ENCODE measurements around the gene DNLZ.

The DNLZ gene

DNA sequence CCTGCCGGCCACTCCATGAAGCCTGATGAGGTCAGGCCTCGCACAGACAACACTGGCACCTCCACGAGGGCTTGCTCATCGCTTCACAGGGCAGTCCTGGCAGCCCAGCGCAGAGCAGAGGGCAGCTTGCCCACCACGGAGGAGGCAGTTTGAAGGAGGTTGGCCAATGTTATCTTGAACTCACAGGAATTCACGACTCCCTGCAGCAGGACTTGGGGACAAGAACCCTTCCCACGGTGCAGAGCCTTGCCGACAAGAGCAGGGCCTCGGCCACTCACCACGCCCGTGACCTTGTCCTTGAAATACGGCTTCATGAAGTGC, 31.4 kb upstream of the DNLZ start:
- in situ Hi-C loops (cut with MboI; ENCODE audit: low sequenced_read_pairs, unreplicated experiment): no loop called here
- TF ChIP-seq, protein P1, sequence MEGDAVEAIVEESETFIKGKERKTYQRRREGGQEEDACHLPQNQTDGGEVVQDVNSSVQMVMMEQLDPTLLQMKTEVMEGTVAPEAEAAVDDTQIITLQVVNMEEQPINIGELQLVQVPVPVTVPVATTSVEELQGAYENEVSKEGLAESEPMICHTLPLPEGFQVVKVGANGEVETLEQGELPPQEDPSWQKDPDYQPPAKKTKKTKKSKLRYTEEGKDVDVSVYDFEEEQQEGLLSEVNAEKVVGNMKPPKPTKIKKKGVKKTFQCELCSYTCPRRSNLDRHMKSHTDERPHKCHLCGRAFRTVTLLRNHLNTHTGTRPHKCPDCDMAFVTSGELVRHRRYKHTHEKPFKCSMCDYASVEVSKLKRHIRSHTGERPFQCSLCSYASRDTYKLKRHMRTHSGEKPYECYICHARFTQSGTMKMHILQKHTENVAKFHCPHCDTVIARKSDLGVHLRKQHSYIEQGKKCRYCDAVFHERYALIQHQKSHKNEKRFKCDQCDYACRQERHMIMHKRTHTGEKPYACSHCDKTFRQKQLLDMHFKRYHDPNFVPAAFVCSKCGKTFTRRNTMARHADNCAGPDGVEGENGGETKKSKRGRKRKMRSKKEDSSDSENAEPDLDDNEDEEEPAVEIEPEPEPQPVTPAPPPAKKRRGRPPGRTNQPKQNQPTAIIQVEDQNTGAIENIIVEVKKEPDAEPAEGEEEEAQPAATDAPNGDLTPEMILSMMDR (IDR thresholded peaks at IDR 0.05; ENCODE audit: borderline replicate concordance, control extremely low read depth, extremely low read depth, insufficient read depth, missing control alignments): no peak
- no peak for DNase-seq (ENCODE audit: low spot score)

DNA sequence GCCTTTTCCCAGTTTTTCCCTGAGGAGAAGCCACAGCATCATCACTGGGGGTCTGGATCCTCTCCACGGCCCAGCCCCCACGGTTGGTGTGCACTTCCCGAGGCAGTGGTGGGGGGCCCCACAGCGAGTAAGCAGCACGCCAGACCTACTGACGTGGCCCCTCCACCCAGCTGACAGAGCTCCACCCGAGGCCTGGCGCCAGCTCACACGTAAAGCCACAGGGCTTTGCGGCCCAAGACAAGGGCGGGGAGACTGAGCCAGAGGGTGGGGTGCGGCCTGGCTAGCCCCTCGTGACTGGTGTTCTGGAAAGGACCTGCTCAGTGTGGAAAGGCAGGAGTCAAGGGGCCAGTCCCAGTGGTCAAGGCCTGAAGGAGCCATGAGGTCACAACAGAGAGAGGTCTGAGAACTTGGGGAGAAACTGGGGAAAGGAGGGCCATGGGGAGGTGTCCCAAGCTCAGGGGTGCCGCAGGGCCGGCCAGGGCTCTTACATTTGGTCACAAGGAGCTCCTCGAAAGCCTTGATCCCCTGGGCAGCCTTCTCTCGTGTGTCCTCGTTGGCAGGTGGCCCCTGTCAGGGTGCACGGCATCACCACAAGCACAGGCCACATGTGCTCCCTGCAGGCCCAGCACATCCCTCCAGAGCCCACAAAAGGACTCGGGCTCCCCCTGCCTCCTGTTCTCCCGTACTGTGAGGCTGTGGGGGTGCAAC, 30.9 kb upstream of the DNLZ start:
- TF ChIP-seq, protein P1 (IDR thresholded peaks at IDR 0.05; ENCODE audit: borderline replicate concordance, control extremely low read depth, extremely low read depth, insufficient read depth, missing control alignments): no peak
- in situ Hi-C loops (cut with MboI; ENCODE audit: low sequenced_read_pairs, unreplicated experiment): no loop called here
- no peak for DNase-seq (ENCODE audit: low spot score)

DNA sequence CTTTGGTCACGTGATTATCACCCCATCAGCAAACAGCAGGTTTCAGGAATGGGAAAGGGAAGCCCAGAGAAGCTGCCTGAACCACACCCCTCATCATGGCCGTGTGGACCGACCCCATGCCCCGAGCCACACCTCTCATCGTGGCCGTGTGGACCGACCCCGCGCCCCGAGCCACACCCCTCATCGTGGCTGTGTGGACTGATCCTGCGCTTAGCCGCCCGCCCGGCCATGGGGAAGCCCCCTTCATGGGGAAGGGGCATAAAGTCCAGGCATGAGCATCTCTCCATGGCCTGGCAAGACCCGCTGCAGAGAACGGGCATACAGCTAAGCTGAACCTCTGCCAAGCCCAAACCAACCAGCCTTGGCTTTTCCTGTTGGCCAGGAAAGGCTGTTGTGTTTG, 30.0 kb upstream of the DNLZ start:
- in situ Hi-C loops (cut with MboI; ENCODE audit: low sequenced_read_pairs, unreplicated experiment): no loop called here
- no peak for DNase-seq (ENCODE audit: low spot score)
- TF ChIP-seq, protein P1 (IDR thresholded peaks at IDR 0.05; ENCODE audit: borderline replicate concordance, control extremely low read depth, extremely low read depth, insufficient read depth, missing control alignments): no peak

DNA sequence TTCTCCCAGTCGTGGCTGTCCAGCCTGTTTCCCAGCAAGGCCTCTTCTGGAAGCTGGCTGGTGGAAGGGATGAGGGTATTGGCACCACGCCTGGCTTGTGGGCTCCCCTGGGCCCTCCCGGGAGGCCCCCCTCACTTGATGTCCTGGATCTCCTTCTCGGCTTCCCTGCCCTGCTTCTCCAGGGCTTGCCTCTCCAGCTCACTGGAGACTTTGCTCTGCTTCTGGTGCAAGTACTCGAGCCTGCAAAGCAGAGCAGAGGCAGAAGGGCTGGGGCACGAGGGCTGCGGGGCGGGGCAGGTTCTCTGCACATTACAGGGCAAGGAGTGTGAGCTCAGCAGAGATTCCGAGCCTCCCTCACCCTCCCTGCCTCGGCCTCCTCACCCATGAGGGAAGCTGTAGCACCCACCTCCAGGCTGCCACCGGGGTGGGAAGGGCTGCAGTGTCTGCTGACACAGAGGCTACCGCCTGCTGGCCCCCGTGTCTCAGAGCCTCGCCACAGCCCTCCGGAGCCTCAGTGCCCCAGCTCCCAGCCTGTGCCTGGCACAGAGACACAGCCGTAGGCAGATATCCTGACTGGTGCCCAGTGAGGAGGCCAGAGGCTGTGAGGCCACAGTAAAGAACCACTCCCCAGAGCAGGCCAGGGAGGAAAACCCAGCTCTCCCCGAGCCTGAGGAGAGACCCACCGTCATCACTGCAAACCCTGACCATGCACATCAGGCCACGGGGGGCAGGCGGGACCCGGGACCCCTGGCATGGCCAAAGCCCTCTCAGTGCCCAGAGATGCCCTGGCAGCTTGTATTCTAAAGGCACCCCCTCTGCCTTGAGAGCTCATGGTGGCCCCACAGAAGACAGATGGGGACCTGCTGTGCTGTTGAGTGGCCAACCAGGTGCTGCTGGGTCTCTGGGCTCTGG, 29.2 kb upstream of the DNLZ start:
- in situ Hi-C loops (cut with MboI; ENCODE audit: low sequenced_read_pairs, unreplicated experiment): no loop called here
- TF ChIP-seq, protein P1 (IDR thresholded peaks at IDR 0.05; ENCODE audit: borderline replicate concordance, control extremely low read depth, extremely low read depth, insufficient read depth, missing control alignments): no peak
- DNase-seq (ENCODE audit: low spot score): no peak

DNA sequence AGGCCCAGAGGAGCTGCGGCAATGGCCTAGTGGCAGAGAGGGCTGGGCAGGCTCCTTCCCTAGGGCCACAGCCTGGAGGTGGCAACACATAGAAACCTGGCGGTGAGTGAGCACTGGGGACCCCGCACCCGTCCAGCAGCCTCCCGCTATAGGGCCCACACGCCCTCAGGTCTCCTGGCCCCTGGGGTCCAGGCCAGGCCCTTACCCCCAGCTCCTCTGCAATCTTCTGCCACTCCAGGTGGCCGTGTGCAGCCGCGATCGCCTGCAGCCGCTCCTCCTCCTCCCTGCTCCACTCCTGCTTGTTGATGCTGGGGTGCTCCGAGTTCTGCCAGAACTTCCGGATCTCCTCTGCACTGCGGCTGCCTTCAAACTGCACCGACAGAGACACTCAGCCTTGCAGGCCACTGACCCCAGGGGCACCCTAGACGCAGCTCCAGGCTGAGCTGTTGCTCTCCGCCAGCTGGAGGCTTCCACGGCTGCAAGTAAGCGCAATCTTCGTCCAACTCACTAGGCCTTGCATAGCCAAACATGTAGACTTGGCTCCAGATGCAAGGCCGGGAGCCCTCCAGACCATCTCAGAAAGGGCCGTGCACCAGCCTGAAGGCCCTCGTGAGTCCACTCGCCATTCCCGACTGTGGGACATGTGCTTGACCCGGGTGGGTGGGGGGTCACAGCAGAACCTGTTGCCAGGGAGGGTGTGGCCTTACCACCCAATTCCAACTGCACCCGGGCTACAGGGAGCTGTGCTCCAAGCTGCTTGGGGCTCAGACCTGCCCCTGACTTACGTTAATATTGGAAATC, 28.4 kb upstream of the DNLZ start:
- in situ Hi-C loops (cut with MboI; ENCODE audit: low sequenced_read_pairs, unreplicated experiment): no loop called here
- TF ChIP-seq, protein P1 (IDR thresholded peaks at IDR 0.05; ENCODE audit: borderline replicate concordance, control extremely low read depth, extremely low read depth, insufficient read depth, missing control alignments): no peak
- no peak for DNase-seq (ENCODE audit: low spot score)

DNA sequence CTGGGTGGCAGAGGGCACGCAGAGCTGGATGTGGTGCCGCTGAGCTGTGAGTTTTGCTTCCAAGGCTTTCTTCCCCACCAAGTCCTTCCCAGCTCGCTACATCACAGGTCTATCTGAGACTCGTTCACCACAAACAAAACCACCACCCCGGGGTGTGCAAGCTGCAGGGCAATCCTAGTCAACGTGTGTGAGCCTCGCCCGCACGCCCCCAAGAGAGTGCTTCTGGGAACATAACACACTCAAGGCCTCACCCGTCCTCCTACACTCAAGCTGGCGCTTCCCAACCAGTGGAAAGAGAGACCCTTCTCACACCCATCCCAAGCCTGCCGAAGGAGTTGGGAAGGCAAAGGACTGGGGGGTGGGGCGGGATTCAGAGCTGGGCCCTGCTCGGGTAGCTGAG, 25.9 kb upstream of the DNLZ start:
- in situ Hi-C loops (cut with MboI; ENCODE audit: low sequenced_read_pairs, unreplicated experiment): no loop called here
- TF ChIP-seq, protein P1 (IDR thresholded peaks at IDR 0.05; ENCODE audit: borderline replicate concordance, control extremely low read depth, extremely low read depth, insufficient read depth, missing control alignments): no peak

More for the DNA sequence above, 25.9 kb upstream of the DNLZ start:
- DNase-seq (ENCODE audit: low spot score): no peak
